Measurements from ENCODE around the gene CNKSR3.

DNA sequence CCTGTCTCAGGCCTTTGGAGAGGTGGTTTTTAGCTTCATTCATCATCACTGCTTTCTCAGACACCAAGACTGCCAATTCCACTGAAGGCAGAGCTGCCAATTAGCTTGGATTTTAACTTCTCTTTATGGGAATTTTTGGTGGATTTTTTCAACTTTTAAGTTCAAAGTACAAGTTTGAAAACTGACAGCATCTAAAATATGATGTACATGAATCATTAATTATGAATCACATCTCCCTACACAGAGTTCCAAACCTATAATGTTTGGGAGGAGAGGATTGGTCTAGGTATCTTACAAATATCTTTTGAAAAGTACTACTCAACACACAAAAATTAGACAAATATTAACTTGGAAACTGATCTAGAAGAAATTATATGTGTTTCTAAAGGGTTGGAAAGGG lies 25.5 kb downstream of the CNKSR3 start:
- TF ChIP-seq POLR2A (IDR thresholded peaks at IDR 0.05; ENCODE audit: low read length) (no peak), GATA1 (IDR thresholded peaks at IDR 0.05; ENCODE audit: low read depth, low read length) (no peak)

Data from erythroblast (primary cell).